GM19395 (cell line): ENCODE results near the gene DDX60.
A peak's percentile ranks its signal among the peaks of the same experiment; 100 is the strongest.
"Not testable (repeated sequence)": the region's sequence is repeated elsewhere in the genome, so short reads cannot be mapped to it uniquely, and the experiment has no call there.

ENCODE experiments used
- ATAC-seq: cut with Tn5 transposase; IDR thresholded peaks from one replicate; pipeline ENCODE4 v1.9.1; 2021; ENCODE audit warnings: mild to moderate bottlenecking, moderate library complexity; ENCODE audit not compliant: unreplicated experiment

The DDX60 gene, protein sequence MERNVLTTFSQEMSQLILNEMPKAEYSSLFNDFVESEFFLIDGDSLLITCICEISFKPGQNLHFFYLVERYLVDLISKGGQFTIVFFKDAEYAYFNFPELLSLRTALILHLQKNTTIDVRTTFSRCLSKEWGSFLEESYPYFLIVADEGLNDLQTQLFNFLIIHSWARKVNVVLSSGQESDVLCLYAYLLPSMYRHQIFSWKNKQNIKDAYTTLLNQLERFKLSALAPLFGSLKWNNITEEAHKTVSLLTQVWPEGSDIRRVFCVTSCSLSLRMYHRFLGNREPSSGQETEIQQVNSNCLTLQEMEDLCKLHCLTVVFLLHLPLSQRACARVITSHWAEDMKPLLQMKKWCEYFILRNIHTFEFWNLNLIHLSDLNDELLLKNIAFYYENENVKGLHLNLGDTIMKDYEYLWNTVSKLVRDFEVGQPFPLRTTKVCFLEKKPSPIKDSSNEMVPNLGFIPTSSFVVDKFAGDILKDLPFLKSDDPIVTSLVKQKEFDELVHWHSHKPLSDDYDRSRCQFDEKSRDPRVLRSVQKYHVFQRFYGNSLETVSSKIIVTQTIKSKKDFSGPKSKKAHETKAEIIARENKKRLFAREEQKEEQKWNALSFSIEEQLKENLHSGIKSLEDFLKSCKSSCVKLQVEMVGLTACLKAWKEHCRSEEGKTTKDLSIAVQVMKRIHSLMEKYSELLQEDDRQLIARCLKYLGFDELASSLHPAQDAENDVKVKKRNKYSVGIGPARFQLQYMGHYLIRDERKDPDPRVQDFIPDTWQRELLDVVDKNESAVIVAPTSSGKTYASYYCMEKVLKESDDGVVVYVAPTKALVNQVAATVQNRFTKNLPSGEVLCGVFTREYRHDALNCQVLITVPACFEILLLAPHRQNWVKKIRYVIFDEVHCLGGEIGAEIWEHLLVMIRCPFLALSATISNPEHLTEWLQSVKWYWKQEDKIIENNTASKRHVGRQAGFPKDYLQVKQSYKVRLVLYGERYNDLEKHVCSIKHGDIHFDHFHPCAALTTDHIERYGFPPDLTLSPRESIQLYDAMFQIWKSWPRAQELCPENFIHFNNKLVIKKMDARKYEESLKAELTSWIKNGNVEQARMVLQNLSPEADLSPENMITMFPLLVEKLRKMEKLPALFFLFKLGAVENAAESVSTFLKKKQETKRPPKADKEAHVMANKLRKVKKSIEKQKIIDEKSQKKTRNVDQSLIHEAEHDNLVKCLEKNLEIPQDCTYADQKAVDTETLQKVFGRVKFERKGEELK (N-terminal part only)

DNA sequence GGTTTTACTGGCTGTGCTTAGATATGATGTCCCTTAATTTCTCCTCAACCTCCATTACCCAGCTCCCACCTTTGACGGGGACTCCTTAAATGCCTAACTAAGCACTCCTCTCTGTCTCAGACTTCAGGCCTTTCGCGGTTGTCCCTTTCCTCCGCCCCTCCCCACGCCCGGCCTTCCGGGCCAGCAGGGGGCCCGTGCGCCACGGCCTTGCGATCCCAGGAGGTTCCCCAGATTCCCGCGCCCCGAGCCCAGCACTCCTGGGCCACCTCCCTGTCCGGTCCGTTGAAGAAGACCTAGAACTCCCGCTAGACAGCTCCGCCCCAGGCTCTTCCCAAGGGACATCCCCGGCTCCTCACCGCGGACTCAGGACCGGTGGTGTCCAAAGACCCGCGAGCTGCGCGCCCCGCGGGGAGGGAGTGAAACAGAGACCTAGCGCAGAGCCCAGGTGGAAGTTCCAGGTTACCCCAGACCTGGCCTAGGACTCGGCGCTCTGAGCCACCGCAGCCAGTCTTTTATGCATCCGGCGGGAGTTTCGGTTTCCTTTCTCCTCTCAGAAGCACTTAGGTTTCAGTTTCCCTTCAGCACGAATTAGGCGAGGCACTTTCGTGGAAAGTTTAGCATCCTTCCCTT is at the start of gene DDX60:
Gene DDX60 (minus strand): TSS at position 487 of the 630 bp plus-strand sequence. CDS start 7,493 bp downstream, outside the sequence.
- peak; percentile 100 for ATAC-seq

GRCh38 chr4:168367065-168367464 is 48.5 kb upstream of the DDX60 start:
- ATAC-seq = no peak

- no peak for ATAC-seq
These were observed 43.5 kb upstream of the DDX60 start for GRCh38 chr4:168362025-168362401.

- peak; percentile 81 for ATAC-seq
These were observed 42.9 kb upstream of the DDX60 start for GRCh38 chr4:168361365-168362024.

DNA sequence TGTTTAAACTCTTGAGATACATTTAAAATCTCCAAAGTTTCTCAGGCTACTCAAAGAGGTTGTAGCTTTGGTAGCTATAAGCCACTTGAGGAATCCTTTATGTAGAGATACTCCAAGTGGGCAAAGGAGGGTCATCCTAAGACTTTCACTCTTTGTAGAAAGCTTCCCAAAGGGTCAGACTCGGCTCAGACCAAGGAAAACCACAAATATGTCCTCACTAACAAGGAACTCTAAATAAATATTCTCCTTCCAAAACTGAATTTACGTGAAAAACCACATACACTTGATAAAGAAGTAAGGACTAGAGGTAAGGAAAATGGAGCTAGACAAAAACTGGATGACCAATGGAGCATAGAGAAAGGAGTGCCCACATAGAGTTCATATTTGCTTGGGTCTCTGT is 41.7 kb upstream of the DDX60 start:
- no peak for ATAC-seq

DNA sequence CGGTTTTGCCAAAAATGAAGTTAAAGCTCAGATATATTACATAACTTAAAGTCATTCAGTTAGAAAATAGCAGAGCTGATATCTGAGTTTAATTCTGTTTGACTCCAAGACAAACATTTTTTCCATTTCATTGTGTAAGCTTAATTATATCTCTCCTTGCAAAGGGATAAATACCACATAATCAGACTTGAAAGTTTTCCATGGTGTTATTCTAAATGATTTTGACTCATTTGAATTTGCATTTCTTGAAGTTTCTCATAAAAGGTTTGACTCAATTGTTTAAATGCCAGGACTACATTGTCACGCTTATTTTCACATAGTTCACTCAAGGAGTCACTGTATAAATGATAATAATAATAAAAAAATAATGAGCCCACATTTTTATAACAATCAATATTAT is 39.4 kb upstream of the DDX60 start:
- ATAC-seq = no peak

- ATAC-seq = no peak
These were observed 35.2 kb upstream of the DDX60 start for GRCh38 chr4:168353746-168354145.

- ATAC-seq = no peak
These were observed 19.0 kb upstream of the DDX60 start for GRCh38 chr4:168337550-168337940.

DNA sequence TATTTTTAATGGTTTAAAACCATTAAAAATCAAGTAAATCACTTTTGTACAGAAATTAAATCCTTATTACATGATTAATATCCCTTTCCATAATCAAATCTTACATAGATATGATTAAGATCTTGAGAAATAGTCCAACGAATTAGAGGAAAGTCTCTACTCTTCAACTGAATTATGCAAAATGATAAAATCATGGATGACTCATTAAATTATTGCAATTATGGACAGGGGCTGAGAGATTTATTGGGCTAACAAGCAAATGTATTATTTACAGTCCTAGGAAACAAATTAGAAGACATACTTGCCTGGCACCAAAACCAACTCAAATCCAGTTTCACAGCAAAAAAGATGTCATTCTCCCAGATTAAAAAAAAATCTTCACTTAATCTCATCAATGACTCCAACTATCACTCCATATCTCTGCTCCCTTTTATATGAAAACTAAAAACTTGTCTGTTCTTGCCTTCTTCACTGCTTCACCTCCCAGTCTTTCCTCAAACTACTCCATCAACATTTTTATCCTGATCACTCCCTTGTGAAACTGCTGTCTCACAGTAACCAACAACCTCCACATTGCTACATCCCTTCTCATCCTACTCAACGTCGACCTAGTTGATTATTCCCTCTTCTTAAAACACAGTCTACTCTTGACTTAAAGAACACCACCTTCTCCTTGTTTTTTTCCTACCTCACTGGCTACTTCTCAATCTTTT is 18.4 kb upstream of the DDX60 start:
- ATAC-seq = no peak

GRCh38 chr4:168335621-168336020 is 17.1 kb upstream of the DDX60 start:
- ATAC-seq = no peak

- ATAC-seq = no peak
These were observed 15.5 kb upstream of the DDX60 start for GRCh38 chr4:168334053-168334452.

DNA sequence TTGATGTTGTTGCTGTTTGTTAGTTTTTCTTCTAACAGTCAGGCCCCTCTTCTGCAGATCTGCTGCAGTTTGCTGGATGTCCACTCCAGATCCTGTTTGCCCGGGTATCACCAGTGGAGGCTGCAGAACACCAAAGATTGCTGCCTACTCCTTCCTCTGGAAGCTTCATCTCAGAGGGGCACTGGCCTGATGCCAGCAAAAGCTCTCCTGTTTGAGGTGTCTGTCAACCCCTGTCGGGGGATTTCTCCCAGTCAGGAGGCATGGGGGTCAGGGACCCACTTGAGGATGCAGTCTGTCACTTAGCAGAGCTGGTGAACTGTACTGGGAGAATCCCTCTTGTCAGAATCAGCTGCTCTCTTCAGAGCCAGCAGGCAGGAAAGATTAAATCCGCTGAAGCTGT is 12.0 kb upstream of the DDX60 start:
- not testable (repeated sequence) for ATAC-seq

- no peak for ATAC-seq
These were observed 7.0 kb upstream of the DDX60 start for GRCh38 chr4:168325591-168325990.

GRCh38 chr4:168321006-168321405 is 2.5 kb upstream of the DDX60 start:
- ATAC-seq = no peak

DNA sequence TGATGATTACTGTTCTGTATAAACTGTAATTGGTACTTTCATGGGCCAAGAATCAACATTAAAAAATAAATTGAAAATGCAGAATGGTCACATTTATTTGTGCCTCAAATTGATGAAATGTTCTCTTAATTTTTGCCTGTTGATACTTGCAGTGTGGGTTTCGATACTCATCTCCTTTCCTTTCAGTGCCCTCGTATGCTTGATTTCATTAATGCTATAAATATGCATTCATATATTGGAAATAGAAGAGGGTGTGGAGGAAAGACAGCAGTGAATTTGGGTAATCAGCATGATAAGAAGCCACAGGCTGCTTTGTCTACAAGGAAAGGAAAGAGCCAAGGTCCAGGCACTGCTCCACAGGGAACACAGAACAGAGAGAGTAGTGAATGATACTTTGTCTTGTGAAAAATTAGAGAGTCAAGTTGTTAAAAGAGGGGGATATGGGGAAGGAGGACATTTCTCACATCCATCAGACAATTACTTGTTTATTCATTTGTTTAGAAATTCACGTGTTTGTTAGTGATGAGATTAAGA is 1.0 kb upstream of the DDX60 start:
- no peak for ATAC-seq

- no peak for ATAC-seq
These were observed 931 bp downstream of the DDX60 start for GRCh38 chr4:168317621-168318020.

DNA sequence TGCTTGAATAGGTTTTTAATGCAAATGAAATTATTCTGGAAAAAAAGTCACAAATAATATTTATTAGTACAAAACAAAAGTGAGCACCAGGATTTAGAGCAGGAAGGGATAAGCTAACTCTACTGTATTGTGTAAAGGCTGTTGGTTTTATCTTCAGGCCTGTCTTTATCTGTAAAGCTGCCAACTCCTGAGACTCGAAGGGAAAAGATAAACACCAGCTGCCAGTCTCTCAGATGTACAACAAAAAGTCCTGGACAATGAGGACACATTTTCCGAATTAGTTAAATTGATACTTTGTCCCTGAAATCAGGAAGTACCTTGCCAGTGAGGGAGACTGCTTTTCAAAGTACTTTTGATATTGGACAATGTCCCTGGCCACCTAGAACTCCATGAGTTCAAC is 8.8 kb downstream of the DDX60 start:
- ATAC-seq = no peak

DNA sequence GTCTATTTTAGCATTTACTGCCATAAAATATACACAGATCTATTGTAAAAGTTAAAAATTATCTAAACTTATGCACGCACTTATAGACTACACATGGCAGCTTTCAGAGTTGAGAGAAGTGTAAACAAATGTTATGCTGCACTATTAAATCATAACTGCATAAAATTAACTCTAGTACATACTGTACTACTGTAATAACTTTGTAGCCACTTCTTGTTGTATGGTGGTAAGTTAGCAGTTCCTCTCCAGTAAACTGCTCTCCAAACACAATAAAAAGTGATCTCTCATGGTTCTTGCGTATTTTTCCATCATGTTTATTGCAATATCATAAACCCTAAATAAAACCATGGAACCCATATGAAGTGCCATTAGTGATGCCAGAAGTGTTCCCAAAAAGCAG is 9.6 kb downstream of the DDX60 start:
- ATAC-seq = no peak

DNA sequence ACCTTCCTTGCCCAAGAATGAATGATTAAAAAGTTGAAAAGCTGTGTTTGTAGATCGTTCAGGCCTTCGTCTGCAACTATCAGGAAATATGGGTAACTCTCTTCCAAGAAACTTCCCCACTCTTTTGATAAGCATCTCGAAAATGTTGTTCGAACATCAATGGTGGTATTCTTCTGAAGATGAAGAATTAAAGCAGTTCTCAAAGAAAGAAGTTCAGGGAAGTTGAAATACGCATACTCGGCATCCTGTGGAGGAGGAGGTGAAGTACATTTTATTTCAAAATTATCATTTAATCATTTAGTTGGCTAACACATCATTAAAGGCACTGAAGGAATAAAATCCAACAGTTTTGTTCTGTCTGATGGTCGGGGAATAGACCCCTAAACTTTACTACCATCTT is 12.1 kb downstream of the DDX60 start:
- no peak for ATAC-seq
